ENCODE results near the gene TRAK1.
"Not testable (repeated sequence)": the region's sequence is repeated elsewhere in the genome, so short reads cannot be mapped to it uniquely, and the experiment has no call there.

TRAK1 gene, protein sequence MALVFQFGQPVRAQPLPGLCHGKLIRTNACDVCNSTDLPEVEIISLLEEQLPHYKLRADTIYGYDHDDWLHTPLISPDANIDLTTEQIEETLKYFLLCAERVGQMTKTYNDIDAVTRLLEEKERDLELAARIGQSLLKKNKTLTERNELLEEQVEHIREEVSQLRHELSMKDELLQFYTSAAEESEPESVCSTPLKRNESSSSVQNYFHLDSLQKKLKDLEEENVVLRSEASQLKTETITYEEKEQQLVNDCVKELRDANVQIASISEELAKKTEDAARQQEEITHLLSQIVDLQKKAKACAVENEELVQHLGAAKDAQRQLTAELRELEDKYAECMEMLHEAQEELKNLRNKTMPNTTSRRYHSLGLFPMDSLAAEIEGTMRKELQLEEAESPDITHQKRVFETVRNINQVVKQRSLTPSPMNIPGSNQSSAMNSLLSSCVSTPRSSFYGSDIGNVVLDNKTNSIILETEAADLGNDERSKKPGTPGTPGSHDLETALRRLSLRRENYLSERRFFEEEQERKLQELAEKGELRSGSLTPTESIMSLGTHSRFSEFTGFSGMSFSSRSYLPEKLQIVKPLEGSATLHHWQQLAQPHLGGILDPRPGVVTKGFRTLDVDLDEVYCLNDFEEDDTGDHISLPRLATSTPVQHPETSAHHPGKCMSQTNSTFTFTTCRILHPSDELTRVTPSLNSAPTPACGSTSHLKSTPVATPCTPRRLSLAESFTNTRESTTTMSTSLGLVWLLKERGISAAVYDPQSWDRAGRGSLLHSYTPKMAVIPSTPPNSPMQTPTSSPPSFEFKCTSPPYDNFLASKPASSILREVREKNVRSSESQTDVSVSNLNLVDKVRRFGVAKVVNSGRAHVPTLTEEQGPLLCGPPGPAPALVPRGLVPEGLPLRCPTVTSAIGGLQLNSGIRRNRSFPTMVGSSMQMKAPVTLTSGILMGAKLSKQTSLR

DNA sequence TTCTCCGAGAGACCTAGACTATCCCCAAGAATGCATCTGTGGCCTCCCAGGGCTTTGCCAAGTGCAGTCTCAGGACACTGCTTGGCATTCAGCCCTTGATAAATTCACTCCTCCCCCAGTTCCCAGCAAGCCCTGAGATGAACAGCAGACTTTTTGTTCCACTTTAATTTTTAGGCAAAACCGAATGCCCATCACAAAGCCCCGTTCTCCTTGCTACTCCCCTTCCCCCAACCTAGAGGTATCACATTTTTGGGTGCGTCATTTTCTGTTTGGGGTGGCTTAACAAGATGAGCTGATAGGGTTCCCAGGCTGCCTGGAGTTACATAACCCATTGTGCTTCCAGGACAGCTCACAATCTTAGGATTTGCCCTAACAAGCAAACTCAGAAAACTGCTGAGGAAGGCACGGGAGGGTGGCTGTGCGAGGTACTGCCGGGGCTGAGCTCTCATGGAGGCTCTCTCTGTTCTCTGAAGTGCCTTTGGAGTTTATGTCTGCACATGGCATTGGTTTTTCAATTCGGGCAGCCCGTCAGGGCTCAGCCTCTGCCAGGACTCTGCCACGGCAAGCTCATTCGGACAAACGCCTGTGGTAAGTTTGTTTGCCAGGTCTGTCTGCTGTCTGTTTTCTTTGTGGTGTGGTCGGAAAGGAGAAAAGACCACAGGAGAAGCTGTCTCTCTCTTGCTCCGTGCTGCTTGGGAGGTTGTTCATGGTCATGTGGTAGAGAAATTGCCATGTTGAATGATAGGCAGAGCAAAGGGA lies at the start of gene TRAK1:
TRAK1 (plus strand) TSS at position 385 of the 759 bp plus-strand sequence; CDS start at position 498, 113 bp downstream.
- in situ Hi-C loops (cut with MboI; ENCODE audit: low sequenced_read_pairs) = loop anchor here (25.0 kb wide), 1 partner anchor 179 kb away; no protein-coding TSS in a partner anchor

DNA sequence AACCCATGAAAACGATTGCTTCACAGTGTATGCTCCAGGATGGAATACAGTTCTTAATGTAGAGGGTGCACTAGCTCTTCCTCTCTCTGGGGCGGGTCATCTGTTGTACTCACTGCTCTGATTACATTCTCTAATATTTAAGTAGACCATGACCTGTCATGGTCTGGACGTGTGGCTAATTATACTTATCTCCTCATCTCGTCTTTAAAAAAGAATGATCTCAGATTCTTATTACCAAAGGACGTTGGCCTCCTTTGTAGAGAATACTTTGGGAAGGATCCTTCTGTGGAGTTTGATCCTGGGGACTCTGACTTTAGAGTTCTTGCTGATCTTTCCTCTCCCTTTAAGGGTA lies 48.4 kb upstream of the TRAK1 start:
- in situ Hi-C loops (cut with MboI; ENCODE audit: low sequenced_read_pairs) = no loop called here

GRCh38 chr3:42043099-42043813 lies 47.9 kb upstream of the TRAK1 start:
- in situ Hi-C loops (cut with MboI; ENCODE audit: low sequenced_read_pairs) = no loop called here

- in situ Hi-C loops (cut with MboI; ENCODE audit: low sequenced_read_pairs) = no loop called here
These were observed 45.4 kb upstream of the TRAK1 start for GRCh38 chr3:42045708-42046243.

DNA sequence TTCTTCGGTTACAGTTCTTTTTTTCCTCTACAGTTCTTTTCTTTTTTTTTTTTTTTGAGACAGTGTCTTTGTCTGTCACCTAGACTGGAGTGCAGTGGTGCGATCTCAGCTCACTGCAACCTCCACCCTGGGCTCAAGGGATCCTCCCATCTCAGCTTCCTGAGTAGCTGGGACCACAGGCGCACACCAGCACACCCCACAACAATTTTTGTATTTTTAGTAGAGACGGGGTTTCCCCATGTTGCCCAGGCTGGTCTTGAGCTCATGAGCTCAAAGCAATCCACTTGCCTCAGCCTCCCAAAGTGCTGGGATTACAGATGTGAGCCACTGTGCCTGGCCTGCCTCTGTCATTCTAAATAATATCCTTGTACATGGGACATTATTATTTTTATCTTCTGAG lies 42.6 kb upstream of the TRAK1 start:
- in situ Hi-C loops (cut with MboI; ENCODE audit: low sequenced_read_pairs) = not testable (repeated sequence)

DNA sequence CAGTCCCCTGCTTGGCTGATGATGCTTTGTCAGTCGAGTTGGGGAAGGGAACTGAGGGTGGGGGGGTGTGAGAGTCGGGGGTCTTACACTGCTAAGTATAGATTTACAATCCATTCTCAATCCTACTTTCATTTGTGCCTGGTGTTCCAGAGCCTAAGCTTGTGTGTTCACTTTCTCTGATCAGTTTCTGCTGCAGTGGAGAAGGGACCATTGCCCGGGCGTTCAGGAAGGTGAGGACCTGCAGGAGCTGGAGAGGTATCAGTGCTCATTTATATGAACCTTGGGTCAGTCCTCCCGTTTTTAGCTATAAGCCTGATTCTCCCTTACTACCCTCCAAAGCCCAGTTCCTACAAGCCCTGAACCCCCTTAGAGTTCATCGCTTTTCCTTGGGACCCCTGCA lies 41.0 kb upstream of the TRAK1 start:
- in situ Hi-C loops (cut with MboI; ENCODE audit: low sequenced_read_pairs) = no loop called here

- in situ Hi-C loops (cut with MboI; ENCODE audit: low sequenced_read_pairs) = no loop called here
These were observed 39.6 kb upstream of the TRAK1 start for GRCh38 chr3:42051384-42052131.

GRCh38 chr3:42052132-42052483 lies 39.0 kb upstream of the TRAK1 start:
- in situ Hi-C loops (cut with MboI; ENCODE audit: low sequenced_read_pairs) = no loop called here

DNA sequence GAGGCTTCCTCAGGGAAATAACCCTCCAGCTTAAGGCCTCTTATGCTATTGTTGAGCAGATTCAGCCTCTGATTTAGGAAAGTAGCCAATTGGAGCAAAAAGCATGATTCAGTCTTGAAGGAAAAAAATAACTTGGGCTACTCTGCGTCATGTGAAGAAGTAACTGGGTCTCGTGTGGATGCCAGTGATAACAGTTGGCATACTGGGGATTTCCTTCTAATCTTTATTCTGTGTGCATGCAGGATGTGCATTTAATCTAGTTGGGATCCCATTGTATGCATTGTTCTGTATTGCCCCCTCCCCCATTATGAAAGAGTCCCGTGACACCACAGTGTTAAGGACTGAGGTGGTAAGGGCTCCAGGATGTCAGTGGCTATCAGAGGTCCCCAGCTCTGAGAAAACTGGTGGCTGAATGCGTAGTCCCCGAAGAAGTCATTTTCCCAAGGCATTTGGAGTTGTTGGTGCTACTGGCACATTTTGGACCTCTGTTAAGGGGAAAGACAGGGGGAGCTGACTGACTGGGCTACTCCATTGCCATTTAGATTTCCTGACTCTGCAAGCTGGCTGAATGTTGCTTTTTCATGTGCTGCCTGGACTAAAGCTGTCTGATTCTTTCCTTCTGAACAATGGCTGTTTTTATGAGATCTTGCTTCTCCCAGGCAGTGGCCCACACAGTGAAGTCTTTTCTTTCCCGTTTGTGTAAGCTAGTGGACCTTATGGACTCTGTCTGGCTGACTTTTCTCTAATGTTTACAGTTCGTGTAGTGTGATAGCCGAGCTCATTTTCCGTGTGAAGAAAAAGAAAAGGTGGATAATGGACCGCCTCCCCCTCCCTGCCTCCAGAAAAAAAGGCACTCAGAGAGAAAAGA lies 38.4 kb upstream of the TRAK1 start:
- in situ Hi-C loops (cut with MboI; ENCODE audit: low sequenced_read_pairs) = no loop called here

GRCh38 chr3:42053476-42053875 lies 37.7 kb upstream of the TRAK1 start:
- in situ Hi-C loops (cut with MboI; ENCODE audit: low sequenced_read_pairs) = no loop called here

- in situ Hi-C loops (cut with MboI; ENCODE audit: low sequenced_read_pairs) = no loop called here
These were observed 35.9 kb upstream of the TRAK1 start for GRCh38 chr3:42055291-42055690.

DNA sequence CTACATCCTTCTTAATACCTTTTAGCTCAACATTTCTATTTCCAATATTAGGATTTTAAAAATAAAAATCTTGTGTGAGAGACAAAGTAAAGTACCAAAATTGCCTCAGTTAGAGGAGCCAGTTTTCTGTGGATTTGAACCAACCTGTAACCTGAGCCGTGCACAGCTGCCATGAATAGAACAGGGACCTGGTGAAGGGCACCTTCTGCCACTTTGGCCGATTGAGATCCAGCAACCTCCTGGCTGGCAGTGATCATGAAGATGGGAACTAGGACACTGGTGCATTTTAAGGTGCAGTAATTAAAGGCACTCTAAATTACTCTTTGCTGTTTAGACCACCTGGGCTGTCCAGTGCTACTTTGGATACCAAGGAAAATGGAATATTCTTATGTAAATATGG lies 34.3 kb upstream of the TRAK1 start:
- in situ Hi-C loops (cut with MboI; ENCODE audit: low sequenced_read_pairs) = no loop called here

DNA sequence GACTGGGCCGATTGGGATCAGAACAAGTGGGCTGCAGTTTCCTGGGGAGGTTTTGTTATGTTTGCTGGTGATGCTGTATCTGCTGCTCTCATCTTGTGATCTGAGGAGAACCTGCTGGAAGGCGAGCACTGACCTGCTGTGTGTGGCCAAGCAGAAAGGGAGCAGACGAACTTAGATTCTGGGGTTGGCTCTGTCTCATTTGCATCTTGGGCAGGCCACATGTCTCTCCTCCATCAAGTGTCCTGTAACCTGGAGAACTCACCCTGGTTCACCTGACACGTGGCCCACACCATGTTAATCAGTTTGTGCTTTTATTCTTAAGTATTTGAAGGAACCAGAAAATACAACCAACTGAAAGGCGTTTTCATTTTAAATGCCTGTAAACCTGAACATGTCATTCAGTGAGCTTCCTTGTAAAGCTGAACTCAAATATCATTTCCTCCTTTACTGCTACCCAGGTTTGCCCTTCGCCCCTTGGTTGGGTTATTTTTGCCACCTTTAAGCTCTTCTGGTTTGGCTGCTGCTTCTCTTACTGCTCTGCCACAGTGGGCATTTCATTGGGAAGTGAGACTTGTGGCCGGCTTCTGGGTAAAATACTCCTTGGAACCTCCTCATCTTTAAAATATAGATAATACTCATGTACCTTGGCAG lies 33.5 kb upstream of the TRAK1 start:
- in situ Hi-C loops (cut with MboI; ENCODE audit: low sequenced_read_pairs) = no loop called here

DNA sequence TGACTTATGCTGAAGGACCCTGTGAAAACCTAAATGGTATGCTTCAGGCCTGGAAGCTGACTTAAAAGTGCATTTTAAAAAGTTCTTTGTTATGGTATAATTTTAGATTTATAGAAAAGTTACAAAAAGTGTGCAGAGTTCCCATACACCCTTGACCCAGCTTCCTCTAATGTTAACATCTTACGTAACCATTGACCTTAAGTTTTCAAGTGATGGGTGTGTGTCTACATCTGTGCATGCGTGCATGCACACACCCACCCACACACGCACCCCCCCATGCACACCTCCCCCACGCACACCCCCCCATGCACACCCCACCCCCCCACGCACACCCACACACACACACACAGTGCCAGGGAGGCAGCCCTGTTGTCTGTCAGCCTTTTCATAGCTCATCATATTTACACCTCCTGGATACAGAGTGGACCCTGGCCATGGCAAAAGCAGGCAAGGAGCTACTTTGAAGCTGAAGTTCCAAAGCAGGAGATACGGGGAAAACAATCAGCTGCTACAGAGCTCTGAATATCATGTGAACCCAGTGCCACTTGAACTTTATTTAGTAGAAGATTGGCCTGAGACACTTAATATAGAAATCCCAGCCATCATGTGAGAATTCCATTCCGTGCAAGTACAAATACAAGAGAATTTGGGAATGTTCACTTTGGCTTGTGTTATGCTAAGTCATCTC lies 30.0 kb upstream of the TRAK1 start:
- in situ Hi-C loops (cut with MboI; ENCODE audit: low sequenced_read_pairs) = no loop called here

DNA sequence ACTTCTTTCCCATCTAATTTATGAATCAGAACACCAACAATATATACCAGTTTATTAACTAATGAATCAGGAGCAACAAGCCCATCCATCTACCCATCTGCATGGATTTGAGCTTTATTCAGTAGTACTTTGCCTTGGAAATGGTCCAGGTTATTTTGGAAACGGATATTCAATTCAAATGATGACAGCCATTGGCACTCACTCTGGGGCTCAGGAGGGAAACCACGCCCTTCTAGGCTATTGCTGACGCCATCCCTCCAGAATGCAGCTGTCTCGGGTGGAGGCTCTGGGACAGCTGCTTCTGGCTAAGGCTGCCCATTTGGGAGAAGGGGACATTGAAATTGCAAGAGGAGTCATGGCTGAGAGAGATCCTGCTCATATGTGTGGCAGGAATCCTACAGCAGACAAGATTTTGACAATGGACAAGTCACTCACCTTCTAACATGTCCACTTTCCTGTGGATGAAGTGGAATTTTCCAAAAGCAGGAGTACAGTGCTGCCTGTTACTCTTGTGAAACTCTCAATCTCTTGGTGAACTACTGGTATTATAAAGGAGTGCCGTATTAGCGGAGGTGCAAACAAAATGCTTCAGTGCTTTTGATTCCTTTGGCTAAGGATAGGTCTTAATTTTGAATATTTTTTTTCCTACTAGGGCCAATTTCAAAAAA lies 29.3 kb upstream of the TRAK1 start:
- in situ Hi-C loops (cut with MboI; ENCODE audit: low sequenced_read_pairs) = no loop called here

DNA sequence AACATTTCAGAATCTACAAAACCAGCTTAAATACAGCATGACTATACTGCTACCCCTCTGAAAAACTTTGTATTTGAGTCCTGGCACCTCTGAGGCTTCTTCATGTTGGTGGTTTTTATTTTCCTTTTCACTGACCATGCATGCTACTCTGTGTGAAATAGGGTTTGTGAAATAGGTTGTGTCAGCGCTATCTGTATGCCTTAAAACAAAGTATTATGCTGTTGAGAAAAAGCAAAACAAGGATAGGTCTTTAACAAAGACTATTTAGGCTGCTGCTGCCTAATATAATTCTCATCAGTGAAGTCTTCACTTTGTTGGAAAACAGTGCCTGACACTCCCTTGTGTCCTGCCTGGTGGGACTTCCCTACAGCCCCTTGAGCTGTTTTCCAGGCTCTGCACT lies 28.7 kb upstream of the TRAK1 start:
- in situ Hi-C loops (cut with MboI; ENCODE audit: low sequenced_read_pairs) = no loop called here

GRCh38 chr3:42063888-42064287 lies 27.3 kb upstream of the TRAK1 start:
- in situ Hi-C loops (cut with MboI; ENCODE audit: low sequenced_read_pairs) = no loop called here
